Stimulated activated CD4-positive, alpha-beta T cell treated with anti-CD3 and anti-CD28 coated beads, Interleukin-1b, Interleukin-23, amount 100 ng/mL, for 4 hours (primary cell): Measurements from ENCODE around the gene FRMPD1.

Source experiments
- DNase-seq, 2 donors: peaks; one replicate each; pipeline ENCODE4 v3.0.0-alpha.2; 2020; ENCODE audit warnings: low read depth in 2 of 2

The FRMPD1 gene

DNA sequence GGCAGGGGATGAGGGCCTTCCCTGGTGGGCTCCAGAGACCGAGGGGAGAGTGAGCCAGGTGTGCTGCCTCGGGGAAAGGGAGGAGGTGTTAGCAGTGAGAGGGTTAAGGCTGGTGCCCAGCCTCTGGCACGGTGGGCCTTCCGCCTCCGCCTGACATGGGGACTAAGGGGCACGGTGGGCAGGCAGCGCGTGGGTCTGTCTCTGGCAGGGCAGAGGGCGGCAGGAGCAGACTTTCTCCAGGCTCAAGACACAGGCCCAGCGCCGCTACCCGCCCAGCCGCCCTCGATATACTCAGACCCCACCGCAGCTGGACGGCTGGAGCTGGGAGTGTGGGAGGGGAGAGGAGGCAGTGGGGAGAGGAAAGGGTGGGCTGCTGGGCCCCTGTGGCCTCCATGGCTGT lies 14.9 kb upstream of the FRMPD1 start:
- no peak for DNase-seq

DNA sequence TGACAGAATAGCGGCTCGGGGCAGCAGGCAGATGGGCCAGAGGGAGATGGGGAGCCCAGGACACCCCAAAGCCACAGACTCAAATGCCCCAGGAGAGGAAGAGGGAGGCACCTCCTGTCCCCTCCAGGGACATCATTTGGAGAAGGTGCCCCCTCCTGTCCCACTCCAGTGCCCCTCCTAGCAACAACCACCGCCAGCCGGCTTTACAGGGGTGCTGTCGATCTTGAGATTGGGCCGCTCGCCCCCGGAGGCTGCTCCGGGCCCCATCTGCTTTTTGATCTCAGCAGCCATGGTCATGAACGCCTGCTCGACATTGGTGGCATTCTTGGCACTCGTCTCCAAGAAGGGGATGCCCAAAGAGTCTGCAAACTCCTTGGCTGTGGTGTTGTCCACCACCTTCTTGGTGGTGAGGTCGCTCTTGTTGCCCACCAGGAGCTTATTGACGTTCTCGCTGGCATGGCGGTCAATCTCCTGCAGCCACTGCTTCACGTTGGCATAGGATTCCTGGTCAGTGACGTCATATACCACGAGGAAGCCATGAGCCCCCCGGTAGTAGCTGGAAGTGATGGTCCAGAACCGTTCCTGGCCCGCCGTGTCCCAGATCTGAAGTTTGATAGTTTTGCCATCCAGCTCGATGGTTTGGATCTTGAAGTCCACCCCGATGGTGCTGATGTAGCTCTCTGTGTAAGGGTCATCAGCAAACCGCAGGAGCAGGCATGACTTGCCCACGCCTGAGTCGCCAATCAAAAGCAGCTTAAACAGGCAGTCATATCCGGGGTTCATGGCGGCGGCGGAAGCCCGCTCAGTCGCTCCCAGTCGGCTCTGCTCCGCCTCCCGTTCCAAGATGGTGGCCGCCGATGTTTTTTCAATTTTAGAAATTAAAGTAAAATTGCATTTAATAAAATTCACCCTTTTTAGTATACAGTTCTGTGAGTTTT lies 14.0 kb upstream of the FRMPD1 start:
- DNase-seq = no peak

DNA sequence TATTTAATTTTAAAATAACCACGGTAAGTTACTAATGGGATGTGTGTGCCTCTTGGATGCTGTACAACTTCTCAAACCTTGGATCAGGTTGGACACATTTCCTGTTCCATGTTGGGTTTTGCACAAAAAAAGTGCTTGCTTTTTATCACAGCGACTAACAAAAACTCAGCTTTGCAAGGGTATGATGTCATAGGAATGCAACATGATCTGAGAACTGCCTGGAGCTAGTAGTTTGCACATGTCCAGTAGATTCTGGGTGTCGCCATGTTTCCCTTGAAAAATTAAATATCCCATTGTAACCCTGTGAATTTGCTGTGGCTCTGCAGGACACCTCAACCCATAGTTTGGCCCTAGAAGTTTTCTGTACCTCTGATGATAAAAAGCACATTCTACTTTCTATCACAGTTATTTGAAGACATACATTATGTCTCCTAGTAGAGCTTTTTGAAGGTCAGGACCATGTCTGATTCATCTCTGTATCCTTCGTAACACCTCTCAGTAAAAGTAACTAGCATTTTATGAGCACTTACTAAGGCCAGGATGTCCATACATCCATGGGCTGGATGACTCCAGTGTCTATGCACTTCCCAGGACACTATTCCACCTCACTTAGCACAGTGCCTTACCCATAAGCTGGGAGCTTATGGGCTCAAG lies 11.5 kb upstream of the FRMPD1 start:
- no peak for DNase-seq

DNA sequence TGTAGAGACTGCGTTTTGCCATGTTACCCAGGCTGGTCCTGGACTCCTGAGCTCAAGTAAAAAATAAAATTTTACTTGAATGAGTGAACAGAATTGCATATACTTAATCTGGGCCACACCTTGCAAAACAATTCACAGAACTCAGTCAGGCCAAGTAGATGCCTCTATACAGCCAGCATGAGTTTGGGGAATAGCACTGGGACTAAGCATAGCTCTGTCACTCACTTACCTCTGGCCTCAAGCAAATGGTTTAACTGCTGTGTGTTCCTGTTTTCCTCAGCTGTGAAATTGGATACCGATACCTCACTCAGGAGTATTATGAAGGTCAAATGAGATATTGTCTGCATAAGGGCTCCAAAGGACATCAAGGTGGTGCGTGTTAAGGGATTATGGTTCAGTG lies 10.9 kb upstream of the FRMPD1 start:
- DNase-seq = no peak

DNA sequence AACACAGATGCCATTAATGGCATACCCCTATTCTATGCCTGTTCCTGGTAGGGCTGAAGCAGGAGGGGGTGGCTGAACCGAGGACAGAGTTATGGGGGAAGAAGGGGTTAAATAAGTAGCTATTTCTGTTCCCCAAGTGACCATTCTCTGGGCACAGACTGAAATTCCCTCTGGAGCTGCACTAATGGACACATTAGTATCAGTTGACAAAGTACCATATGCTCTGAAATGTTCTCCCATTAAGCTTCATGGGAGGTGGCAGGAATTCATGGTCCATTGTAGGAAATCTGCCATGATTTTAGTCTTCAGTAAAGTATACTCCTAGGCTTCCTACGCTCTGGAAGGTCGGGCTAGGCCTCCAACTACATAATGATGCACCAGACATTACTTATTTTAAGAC lies 10.5 kb upstream of the FRMPD1 start:
- DNase-seq = no peak

DNA sequence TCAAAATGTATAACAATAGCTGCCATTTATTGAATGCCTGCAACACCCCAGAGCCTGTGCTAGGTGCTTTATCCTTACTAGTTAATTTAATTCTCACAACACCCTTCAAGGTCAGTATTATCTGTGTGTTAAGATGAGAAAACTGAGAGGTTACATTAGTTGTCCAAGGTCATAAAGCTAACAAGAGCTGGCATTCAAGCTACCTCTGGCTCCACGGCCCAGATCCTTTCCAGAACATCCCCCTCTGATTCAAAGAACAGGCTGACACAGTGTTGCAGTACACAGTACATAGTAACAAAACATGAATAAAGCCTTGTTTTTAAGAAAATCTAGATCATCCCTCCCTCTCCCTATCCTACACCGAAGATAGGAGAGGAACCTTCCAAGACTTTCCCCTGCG lies 9.4 kb upstream of the FRMPD1 start:
- no peak for DNase-seq

DNA sequence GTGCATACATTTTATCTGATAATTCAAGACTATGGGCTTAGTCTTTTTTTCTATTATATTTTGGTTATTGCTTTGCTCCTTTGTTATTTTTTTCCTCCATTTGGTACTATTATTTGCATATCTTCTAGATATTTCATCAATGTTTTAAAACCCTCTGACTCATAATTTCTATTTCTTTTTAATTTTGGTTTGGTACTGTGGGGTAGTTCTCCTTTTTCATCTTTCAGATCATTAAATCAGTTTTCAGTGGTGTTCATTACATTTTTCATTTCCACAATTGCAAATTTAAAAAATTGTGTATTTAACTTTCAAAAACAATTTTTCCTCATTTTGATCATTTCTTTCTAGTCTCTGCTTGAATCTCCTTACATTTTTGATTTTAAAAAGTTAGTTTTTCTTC lies 7.5 kb upstream of the FRMPD1 start:
- no peak for DNase-seq

DNA sequence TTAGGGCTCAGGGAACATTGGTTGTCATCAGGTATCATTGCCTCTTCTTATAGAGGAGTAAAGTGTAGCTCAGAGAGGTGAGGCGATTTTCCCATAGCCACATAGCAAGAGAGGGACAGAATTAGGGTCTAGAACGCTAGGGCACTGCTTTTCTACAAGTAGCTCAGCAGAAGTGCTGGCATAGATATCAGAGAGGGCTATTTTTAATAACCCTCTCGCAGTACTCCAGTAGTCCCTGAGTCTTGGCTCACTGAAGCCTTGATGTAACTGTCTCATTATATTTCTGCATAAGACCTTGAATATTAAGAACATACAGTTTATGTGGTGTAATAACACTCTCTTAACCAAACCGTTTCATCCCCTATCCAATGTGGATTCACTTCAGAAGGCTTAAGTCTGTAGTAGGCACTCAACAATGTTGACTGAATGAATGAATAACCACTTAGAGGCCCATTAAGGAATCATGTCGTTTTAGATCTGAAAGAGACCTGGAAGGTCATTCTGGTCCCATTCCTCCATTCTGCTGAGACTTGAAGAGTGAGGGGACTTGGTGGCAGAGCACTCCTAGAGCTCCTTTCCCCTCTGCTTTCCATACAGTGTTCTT lies 4.7 kb upstream of the FRMPD1 start:
- no peak for DNase-seq

DNA sequence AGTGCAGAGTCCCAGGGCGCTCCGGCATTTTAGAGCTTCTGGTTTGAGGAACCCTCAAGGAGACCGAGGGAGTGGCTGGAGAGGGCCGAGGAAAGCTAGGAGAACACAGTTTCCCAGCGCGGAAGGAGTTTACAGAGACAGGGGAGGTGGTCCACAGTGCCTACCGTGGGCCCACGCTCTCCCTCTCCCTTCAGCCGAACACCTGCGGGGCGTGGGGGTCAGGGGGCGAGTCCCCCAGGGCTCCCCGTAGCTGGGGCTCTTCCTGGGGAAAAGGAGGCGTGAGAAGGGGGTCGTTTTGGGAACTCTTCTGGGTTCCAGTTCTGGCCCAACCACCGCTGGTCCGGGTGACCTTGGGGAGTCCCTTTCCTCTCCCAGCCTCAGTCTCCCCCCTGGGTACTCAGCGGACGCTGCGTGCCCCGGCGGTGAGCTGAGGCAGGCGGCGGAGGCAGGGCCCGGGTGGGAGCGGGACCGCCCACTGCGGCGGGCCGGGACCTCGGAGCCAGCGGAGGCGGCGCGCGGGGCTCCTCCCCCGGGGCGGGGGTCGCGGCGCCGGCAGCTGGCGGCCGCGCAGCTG lies 368 bp upstream of the FRMPD1 start:
- no peak for DNase-seq

DNA sequence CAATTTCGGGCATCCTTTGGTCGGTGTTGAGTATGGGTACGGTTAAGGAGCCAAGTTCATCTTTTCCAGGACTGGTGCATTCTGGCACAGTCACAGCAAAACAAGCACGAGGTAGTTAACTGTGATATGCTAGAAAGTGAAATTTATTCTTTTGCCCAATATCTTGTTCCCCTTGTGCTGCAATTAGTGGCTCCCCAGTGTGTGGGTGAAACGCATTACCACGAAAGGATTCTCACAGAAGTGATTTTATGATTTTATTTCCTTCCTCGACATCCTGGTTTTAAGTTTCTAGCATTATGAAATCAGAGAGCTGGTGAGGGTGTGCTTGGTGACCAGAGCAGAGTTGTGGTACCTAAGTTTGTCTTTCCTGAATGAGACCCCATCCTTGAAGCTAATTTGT lies 1.5 kb downstream of the FRMPD1 start:
- DNase-seq = no peak

DNA sequence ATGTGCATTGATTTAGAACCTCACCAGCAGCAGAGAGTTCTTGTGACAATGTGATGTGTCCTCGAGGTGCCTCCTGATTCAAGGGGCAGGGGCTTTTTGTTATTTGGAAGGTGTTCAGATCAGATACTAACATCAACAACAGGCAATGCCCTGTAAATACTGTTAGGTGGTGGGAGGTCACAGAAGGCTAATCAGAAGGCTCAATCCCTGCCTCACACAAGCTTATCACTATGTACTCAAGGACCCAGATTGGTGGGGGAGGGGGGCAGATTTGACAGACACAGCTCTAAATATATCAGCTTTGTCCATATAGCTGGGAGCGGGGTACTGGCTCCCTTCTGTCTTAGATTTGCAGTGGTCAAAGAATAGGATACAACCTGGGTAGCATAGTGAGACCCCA lies 2.6 kb downstream of the FRMPD1 start:
- DNase-seq = no peak

DNA sequence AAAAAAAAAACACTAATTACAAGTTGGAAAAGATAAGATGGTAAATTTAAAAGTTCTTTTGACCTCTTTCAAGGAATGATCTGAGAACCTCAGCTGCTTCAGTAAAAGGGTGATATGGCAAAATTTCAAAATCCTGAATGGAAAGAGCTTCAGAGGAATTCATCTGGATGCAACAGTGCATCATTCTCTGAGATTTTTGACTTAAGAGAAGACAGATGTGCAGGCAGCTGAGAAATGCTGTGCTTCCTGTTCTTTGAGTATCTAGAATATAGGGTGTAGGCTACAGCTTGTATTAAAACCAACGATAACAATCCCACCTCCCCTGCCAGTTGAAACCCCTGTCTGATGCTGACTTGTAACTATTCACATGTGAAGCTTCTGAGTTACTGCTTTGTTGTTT lies 6.2 kb downstream of the FRMPD1 start:
- no peak for DNase-seq

DNA sequence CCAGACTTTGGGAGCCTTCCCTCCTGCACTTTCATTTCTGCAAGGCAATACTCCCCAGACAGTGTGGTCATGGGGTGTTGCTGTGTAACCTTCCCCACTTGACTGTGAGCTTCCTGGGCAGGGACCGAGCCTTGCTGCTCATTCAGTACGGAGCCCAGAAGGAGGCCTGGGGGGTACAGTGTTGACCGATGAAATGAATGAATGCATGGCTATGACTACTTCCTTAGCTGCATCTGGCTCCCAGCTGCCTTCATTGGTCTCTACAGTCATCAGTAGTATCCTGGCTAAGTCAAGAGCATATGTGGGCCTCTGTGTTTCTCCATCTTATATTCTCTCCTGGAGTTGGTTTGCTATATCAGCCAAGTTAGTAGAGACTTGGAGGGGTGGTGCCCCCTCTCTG lies 9.9 kb downstream of the FRMPD1 start:
- no peak for DNase-seq

DNA sequence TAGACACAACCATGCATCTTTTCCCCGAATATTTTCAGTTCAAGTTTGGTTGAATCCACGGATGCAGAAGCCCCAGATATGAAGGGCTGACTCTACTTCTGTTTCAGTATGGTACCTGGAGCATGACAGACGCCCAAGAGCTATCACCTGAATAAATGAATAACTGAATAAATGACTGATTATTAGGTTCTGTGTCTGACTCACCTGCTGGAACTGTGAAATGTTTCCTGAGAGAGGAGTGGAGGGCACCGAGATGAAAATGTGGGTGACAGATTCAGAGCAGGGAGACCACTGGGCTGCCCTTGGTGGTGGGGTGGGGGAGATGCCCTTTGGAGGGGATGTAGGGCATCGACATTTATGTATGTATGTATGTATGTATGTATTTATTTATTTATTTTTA lies 13.2 kb downstream of the FRMPD1 start:
- DNase-seq = no peak

DNA sequence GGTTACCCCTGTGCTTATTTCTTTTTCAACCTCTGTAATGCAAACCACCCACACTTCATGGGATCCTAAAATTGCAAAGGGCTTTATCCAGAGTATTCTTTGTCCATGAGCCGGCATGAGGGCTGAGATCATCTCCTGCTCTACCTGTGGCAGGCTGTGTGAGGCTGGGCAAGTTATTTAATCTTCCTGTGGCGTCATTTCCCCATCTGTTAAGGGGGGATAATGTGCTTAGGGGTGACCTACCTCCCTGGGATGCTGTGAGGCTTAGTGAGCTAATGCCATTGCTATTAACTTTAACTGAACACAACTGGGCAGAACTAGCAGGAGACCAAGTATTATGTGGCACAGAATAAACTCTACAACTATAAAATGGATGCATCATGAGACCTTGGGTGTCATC lies 17.0 kb downstream of the FRMPD1 start:
- DNase-seq = no peak

DNA sequence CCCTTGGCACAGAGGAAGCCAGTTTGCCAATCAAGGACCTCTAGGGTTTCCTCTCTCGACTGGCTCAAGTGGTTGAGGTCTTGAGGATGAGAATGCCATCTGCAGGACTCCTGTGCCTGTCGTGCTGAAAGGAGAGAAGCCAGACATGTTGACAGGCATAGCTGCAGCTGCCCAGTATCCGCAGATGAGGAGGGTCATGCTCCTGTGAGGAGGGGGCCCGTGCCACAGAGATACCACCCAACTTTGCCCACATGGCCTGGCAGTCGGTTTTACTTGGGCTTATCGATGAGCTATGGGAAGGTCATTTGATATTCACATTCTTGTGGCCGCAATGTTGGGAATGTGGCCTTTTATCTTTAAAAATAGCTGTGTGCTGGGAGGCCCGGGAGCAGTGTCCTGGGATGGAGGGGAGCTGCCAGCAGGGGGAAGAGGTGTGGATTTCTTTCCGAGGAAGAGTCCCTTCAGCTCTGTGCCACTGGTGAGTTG lies 17.4 kb downstream of the FRMPD1 start:
- DNase-seq = no peak

DNA sequence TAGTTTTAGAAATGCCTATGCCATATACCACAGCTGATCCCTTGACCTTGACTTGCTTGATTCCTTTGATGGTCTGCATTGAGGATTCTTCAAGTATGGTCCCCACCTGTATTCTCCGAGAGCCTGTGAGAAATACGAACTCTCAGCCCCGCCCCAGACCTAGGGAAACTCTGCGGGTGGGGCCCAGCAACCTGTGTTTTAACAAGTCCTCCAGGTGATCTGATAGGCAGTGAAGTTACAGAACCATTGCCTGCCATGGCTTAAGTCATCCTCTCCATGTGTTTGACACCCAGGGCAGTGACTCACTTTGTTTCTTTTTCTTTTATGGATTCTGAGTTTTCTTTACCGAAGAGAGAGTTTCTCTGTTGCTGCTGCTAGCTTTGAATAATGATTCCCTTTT lies 18.5 kb downstream of the FRMPD1 start:
- no peak for DNase-seq

DNA sequence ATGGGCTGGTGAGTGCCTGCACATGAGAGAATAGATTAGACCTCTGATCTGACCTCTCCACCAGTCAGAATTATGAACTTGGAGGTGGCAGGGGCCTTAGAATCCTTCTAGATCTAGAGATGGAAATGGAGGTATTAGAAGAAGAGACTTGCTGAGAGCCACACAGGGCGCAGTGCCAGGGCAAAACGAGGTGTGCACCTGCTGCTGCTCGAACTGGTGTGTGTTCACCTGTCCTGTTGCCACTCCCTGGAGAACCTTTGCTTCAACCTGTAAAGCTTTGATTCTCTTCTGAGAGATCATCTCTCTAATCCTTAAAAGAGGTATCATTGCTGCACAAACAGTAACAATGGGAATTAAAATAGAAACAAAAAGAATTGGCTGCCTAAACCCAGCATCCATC lies 24.9 kb downstream of the FRMPD1 start:
- DNase-seq = no peak

DNA sequence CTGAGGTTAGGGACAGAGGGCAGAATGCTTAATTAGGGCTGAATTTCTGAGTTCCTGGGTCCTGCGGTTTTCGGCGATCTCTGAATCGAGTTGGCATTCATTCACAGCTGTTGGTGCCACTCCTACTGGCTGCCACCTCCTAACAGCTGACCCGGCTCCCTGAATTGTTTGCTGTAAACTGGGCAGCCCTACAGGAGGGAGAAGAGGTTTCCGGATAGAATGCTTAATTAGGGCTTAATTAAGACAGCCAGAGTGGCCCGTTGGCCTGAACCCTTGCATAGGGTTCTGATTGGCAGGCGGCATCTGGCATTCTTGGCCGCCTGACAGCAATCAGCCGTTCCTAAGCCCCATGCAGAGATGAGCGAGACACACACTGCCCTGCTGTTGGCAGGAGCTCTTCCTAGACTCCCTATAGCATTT lies 25.7 kb downstream of the FRMPD1 start:
- no peak for DNase-seq

DNA sequence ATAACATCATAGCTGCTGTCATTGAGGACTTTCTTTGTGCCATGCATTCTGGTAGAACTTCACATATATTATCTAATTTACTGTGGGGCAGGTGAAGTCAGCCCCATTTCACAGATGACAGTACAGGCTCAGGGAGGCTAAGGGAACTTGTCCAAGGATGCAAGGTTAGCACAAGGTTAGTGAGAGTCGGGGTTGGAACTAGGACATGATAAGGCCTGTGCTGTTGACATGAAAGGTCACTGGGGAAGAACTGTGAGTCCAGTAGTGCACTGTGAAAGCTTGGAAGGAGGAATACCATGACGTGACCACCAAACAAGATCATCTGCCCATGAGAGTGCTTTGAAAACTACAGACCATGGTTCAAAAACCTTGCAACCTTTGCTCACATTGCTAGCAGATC lies 26.7 kb downstream of the FRMPD1 start:
- DNase-seq = no peak

DNA sequence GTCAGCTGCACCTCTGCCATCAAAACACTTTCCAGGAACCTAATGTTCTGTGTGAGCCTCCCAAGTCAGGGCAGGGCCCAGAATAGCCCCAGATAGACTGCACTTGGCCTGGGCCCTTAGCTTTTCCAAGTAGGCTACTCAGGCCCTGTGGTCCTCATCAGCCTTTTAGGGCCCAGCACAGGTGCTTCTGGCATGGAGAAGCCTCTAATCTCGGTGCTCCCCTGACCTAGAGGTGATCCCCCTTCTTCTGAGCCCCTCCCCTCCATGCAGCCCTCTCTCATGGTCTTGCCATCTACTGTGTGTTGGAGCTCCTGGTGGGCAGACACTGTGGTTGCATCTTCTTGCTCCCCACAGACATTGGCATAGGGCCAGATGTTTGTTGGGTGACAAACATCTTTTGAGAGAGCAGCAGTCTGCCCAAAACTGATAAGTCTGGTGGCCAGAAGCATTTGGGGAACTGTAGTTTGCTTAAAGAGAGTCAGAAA lies 28.1 kb downstream of the FRMPD1 start:
- DNase-seq = no peak

DNA sequence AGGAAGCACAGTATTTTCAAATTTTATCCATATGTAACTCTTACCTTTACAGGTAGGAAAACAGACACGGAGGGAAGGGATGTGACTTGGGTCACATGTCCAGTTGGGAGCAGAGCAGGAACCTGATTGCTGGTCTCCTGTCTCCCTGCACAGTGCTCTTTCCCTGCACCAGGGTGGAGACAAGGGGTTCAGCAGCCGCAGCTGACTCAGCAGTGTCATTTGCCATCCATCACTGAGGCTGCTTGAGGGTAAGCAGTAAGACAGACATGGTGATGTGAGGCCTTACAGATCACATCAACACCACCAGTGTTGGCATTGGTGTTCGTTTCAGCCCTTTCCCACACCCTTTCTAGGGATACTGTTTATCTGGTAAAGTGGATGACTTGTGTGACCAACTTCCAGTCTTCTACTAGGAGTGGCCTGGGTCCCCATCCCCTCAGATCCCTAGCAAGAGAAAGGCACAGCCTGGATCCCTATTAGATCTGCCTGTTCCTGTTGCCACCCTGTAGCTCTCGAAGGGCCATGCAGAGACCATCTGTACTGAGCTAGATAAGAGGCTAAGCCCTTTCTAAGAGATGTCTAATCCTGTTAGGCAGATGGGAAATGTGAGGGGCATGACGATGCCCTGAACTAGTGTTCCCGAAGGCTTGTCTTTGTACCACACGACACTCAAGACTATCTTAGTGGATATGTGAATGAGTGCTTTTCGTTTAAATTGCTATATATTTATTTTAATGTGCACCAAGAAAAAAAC lies 29.1 kb downstream of the FRMPD1 start:
- no peak for DNase-seq
